OCI-LY3 (cell line): ENCODE data around the gene TNS2.

ENCODE experiments used
- CTCF ChIP-seq: fragments of 200-600, 300-600 bp; sonication (generic); IDR thresholded peaks from 2 replicates; pipeline ENCODE4 v1.5.1; 2014; ENCODE audit warnings: antibody characterized with exemption, low read length, low read depth
- EZH2phosphoT487 ChIP-seq: fragments of 200-600 bp; shearing (Covaris generic); IDR thresholded peaks from 2 replicates; pipeline ENCODE4 v1.6.1; 2018; ENCODE audit warnings: antibody characterized with exemption, mixed run types, low read depth

DNA sequence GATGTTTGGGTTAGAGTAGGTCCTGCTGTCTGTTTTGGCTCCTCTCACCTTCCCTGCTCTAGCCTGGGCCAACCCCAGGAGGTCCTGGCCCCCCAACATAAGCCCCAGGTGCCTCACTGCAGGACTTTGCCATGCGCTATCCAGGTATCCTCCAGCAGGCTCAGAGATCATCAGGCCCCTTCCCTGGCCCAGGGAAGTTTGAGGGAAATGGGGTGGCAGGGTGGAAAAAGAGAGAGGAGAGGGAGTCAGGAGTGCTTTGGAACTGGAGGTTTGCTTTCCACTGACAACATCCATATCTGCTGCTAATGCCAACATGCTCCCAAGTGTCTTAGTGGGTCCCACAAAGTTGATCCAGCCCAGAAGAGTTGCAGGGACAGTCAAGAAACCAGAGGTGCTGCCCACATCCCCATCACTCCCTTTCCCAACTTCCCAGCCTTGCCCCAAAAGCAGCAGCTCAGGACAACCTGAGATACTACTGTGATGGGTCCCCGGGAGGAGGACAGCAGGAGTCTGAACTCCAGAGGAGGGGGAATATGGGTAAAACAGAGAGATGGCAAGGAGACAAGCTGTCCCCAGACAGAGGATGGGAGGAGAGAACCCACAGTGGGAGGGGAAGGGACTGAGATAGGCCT is 677 bp downstream of the TNS2 start:
- TF ChIP-seq CTCF, result no peak
- TF ChIP-seq EZH2phosphoT487, result no peak
